H1 (cell line): ENCODE measurements around the gene CAMK2D. TPM values are rescaled to one million over a fixed set of nuclear protein-coding genes. Genes with fewer than 3 reads are reported as not detected.

Experiments used
- PHF8 ChIP-seq: fragments of 200-600 bp; sonication (generic); conservative IDR thresholded peaks from 2 replicates; pipeline ENCODE4 v1.7.1; 2012; ENCODE audit warnings: low read depth, mild to moderate bottlenecking, inconsistent platforms, low read length, moderate library complexity
- SIN3A ChIP-seq, 2 experiments: IDR thresholded peaks in 1 of 2; conservative IDR thresholded peaks in 1 of 2; 2 replicates each; pipeline ENCODE4 v1.6.1; 2011 to 2012; ENCODE audit warnings: low read length in 2 of 2, improper control_type of control experiment in 1 of 2, low read depth in 1 of 2, mild to moderate bottlenecking in 1 of 2
- polyA plus RNA-seq, 7 experiments: library from polyadenylated mRNA; depleted of rRNA in 3 of 7; stranded (reverse) in 5 of 7; unstranded in 2 of 7; fragments of >200 nt in 5 of 7; fragments of 200-250 nt in 2 of 7; gene quantifications; 1 replicate in 5 of 7; 2 replicates in 1 of 7; 4 replicates in 1 of 7; pipeline versions ENCODE4 v1.2.1 to v1.2.3, GENCODE V29; 2011 to 2013; ENCODE audit warnings: missing spikeins in 2 of 7, mixed read lengths in 2 of 7
- total RNA-seq: library from RNA; stranded (reverse); fragmentation: NEBNext Ultra II Directional; extraction: Animal tissue kit (Norgen Biotek cat#: 25700); gene quantifications from 2 replicates; pipeline ENCODE4 v1.2.1, GENCODE V29; 2021

CAMK2D gene
- total and polyA plus RNA-seq, 2 of the 8 experiments (the other 6 are each of a cell fraction or from before 2014, with no cell fraction given): 3.2 to 7.0 TPM

- TF ChIP-seq SIN3A (conservative IDR thresholded peaks at IDR 0.05 in 1 of 2, IDR thresholded peaks at IDR 0.05 in 1 of 2; ENCODE audit: low read depth in 1 of 2, low read length in 2 of 2) (no peak), PHF8 (no peak)
- TF ChIP-seq, all 59 proteins: peak for 0
These were observed 95.0 kb downstream of the CAMK2D start (continued) for GRCh38 chr4:113666386-113667114.
